HG02610 (cell line): ENCODE results near the gene DNAJC4.
A peak's percentile ranks its signal among the peaks of the same experiment; 100 is the strongest.

Experiments
- ATAC-seq: cut with Tn5 transposase; IDR thresholded peaks from one replicate; pipeline ENCODE4 v1.9.1; 2021; ENCODE audit warnings: mild to moderate bottlenecking, moderate library complexity; ENCODE audit not compliant: unreplicated experiment

DNAJC4 gene

GRCh38 chr11:64243236-64243854 is 13.0 kb downstream of the DNAJC4 start:
- no peak for ATAC-seq

GRCh38 chr11:64244107-64244506 is 13.8 kb downstream of the DNAJC4 start:
- no peak for ATAC-seq

- no peak for ATAC-seq
Measured at GRCh38 chr11:64244966-64245365, 14.6 kb downstream of the DNAJC4 start.

GRCh38 chr11:64245401-64245796 is 15.1 kb downstream of the DNAJC4 start:
- ATAC-seq, result no peak

- ATAC-seq, result no peak
Measured at GRCh38 chr11:64245797-64246620, 15.7 kb downstream of the DNAJC4 start.

GRCh38 chr11:64246621-64246870 is 16.2 kb downstream of the DNAJC4 start:
- ATAC-seq, result peak; percentile 11

- ATAC-seq, result peak; percentile 38
Measured at GRCh38 chr11:64246871-64247728, 16.8 kb downstream of the DNAJC4 start, which contains the start of gene PPP1R14B. Gene PPP1R14B, minus strand, starts transcription at chr11:64246943. Its CDS starts 270 bp downstream, at chr11:64246673.

- no peak for ATAC-seq
Measured at GRCh38 chr11:64247729-64248531, 17.6 kb downstream of the DNAJC4 start.

GRCh38 chr11:64248578-64248977 is 18.2 kb downstream of the DNAJC4 start:
- no peak for ATAC-seq

GRCh38 chr11:64249038-64249437 is 18.7 kb downstream of the DNAJC4 start:
- ATAC-seq, result no peak

GRCh38 chr11:64249563-64250414 is 19.4 kb downstream of the DNAJC4 start:
- ATAC-seq, result no peak

GRCh38 chr11:64250415-64251015 is 20.2 kb downstream of the DNAJC4 start:
- no peak for ATAC-seq

GRCh38 chr11:64251016-64251752 is 20.8 kb downstream of the DNAJC4 start, which contains the start of gene PLCB3:
Gene PLCB3, plus strand, starts transcription at chr11:64251530. Its CDS starts 120 bp downstream, at chr11:64251650.
- ATAC-seq, result no peak

GRCh38 chr11:64251753-64252002 is 21.3 kb downstream of the DNAJC4 start:
- ATAC-seq, result no peak

- no peak for ATAC-seq
Measured at GRCh38 chr11:64252003-64252872, 21.9 kb downstream of the DNAJC4 start.

GRCh38 chr11:64253043-64253442 is 22.7 kb downstream of the DNAJC4 start:
- ATAC-seq, result no peak

GRCh38 chr11:64253481-64253880 is 23.1 kb downstream of the DNAJC4 start:
- no peak for ATAC-seq

- ATAC-seq, result no peak
Measured at GRCh38 chr11:64254326-64254725, 24.0 kb downstream of the DNAJC4 start.
